ENCODE results near the gene LRRC10. TPM values are rescaled to one million over a fixed set of nuclear protein-coding genes. Genes with fewer than 3 reads are reported as not detected.
A peak's percentile ranks its signal among the peaks of the same experiment; 100 is the strongest.

Gene LRRC10, protein sequence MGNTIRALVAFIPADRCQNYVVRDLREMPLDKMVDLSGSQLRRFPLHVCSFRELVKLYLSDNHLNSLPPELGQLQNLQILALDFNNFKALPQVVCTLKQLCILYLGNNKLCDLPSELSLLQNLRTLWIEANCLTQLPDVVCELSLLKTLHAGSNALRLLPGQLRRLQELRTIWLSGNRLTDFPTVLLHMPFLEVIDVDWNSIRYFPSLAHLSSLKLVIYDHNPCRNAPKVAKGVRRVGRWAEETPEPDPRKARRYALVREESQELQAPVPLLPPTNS
- total RNA-seq: 33.5 and 44.0 TPM in 2 replicates
- polyA plus RNA-seq: 40.8 and 59.6 TPM in 2 replicates

DNA sequence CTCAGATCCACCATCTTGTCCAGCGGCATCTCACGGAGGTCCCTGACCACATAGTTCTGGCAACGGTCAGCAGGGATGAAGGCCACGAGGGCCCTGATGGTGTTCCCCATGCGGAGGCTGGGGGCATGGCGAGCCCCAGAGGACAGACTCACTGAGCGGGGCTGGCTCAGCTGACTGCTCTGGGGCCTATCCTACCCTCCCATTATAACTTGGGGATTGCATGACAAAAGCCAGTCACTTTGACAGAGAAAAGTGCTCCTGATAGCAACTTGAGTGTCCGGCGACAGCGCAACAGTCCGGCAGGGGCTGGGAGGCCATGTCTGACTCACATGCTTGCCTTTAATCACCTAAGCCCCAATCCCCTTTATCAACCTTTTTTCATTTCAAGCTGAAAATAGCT, at the start of gene LRRC10:
Gene LRRC10 (minus strand): TSS at position 179 of the 400 bp plus-strand sequence. CDS start 69 bp downstream, at position 110.
- H3K4me1 ChIP-seq (ENCODE audit: low read depth): peaks cover 62% of the 10 kb centered on the region
- TF ChIP-seq, protein P1, sequence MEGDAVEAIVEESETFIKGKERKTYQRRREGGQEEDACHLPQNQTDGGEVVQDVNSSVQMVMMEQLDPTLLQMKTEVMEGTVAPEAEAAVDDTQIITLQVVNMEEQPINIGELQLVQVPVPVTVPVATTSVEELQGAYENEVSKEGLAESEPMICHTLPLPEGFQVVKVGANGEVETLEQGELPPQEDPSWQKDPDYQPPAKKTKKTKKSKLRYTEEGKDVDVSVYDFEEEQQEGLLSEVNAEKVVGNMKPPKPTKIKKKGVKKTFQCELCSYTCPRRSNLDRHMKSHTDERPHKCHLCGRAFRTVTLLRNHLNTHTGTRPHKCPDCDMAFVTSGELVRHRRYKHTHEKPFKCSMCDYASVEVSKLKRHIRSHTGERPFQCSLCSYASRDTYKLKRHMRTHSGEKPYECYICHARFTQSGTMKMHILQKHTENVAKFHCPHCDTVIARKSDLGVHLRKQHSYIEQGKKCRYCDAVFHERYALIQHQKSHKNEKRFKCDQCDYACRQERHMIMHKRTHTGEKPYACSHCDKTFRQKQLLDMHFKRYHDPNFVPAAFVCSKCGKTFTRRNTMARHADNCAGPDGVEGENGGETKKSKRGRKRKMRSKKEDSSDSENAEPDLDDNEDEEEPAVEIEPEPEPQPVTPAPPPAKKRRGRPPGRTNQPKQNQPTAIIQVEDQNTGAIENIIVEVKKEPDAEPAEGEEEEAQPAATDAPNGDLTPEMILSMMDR (IDR thresholded peaks at IDR 0.05; ENCODE audit: low read depth, low read length): no peak
- peak within 1 kb of the TSS; percentile 23 for H3K4me3 ChIP-seq
- H3K36me3 ChIP-seq: no peaks in the 10 kb centered on the region
- H3K27me3 ChIP-seq: no peaks in the 10 kb centered on the region
- peak within 1 kb of the TSS; percentile 83 for H3K27ac ChIP-seq
- no peaks in the 10 kb centered on the region for H3K9me3 ChIP-seq (ENCODE audit: low read depth)
- DNase-seq (ENCODE audit: low read depth in 1 of 2, low spot score in 1 of 2): peak in 1 of 2 donors; percentile 80

DNA sequence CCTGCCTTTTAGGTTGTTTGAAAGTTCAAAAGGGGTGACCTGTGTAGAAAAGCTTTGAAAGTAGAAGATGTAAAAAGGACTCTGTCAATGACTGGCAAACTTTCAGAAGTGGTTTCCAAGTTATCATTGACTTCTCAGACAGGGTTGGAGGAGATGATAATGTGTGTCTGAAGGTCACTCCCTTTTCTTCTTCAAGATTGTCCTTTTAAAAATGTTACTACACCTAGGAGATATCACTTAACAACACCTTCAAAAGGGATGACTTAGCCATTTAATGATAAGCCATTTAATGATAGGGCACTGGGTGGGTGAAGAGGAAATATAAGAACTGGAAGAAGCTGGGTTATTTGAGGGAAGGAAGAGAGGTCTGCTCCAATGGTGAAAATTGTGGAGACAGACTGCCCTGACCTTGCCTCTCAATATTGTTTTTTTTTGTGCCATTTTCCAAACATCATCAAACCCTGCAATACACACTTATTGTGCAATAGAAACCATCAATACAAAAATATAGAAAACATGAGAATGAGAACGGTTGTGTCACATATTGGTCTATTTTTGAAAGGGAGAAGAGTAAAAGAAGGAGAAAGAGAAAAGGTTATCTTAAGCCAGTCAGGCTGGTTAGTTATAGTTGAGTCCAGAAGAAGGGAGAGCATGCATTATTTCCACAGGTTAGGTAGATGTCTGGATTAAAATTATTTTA, 49.6 kb upstream of the LRRC10 start:
- no peak for DNase-seq (ENCODE audit: low read depth in 1 of 2, low spot score in 1 of 2)
- TF ChIP-seq, protein P1 (IDR thresholded peaks at IDR 0.05; ENCODE audit: low read depth, low read length): no peak

DNA sequence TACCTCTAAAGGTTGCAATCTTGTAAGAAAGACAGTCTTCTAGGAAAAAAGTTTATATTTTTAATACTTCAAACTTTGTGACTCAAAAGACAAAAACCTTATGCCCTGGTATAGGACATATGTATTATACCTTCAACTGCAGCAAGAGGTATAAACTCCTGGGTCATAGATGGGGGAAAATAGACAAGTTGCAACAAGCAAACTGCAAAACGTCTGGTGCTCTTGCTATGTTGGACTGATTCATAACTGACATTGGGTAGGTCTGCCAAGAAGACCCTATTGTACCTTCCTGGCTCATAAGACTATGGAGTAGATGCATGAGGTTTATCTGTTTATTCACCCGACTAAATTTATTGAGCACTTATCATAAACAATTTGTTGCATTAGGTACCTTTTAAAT, 47.5 kb upstream of the LRRC10 start:
- Histone ChIP-seq H3K4me3 (no peak overlapping the region), H3K36me3 (no peaks in the 10 kb centered on the region), H3K27me3 (no peaks in the 10 kb centered on the region), H3K27ac (no peak overlapping the region), H3K9me3 (ENCODE audit: low read depth) (no peaks in the 10 kb centered on the region), H3K4me1 (ENCODE audit: low read depth) (peaks cover 24% of the 10 kb centered on the region)
- TF ChIP-seq, protein P1 (IDR thresholded peaks at IDR 0.05; ENCODE audit: low read depth, low read length): no peak
- DNase-seq (ENCODE audit: low read depth in 1 of 2, low spot score in 1 of 2): no peak

More for the DNA sequence above, 49.6 kb upstream of the LRRC10 start:
- Histone ChIP-seq H3K4me3 (no peak overlapping the region), H3K27ac (no peak overlapping the region), H3K4me1 (ENCODE audit: low read depth) (peaks cover 24% of the 10 kb centered on the region), H3K27me3 (no peaks in the 10 kb centered on the region), H3K36me3 (no peaks in the 10 kb centered on the region), H3K9me3 (ENCODE audit: low read depth) (no peaks in the 10 kb centered on the region)

DNA sequence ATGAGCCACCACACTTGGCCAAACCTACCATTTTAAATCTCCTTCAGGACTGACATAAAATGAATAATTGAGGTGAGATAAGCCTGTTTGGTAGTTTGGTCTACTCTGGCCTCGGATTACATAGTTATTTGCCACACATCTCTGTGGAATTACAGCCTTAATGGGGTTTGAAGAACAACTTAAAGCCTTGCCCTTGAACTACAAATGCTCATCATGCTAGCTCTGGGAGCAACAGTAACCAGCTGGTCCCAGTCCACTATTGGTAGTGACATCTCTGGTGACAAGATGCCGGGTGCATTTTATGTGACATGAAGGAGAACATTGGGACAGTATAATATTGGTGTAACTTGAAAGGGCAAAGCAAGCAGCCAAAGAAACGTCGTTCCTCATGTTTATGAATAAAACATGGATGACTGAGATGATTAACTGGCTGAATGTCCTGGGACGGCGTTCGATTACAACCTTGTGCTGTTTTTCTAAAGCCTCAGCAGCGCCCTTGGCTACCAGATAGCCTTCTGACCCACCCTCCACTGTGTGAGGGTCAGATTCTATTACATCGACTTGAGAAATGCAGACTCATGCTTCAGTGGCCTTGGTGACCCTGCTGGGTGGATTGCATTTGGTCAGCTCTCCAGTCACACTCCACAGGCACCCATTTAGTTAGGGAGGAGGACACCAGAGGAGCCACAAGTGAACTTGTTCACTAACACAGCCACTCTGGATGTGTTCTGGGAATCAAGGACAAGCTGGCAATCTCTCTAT, 46.9 kb upstream of the LRRC10 start:
- TF ChIP-seq, protein P1 (IDR thresholded peaks at IDR 0.05; ENCODE audit: low read depth, low read length): no peak

DNA sequence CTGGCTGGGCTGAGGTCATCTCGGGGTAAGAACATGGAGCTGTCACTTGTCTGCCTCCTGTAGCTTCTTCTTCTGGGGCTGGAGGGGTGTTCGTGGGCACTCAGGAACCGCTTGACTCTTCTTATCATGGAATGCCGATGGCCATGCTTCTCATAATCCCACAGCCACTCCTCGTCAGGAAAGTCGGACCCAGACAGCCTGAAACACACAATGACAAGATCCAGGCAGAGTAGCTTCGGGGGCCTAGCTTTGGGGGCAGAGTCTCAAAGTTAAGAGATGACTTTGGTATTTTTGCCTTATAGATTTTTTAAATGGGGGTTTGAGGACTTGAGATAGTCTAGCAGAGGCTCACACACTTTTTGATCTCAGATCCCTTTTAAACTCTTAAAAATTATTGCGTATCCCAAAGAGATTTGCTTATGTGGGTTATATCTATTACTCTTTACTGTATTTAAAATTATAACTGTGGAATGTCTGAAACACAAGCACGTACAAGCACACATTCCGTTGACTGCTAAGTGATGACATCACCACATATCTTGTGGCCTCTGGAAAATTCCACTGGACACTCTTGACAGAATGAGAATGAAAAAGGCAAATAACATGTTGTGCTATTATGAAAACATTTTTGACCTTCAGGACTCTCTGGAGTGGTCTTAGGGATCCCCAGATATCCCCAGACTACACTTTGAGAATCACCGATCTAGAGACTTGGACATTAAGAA, 45.1 kb upstream of the LRRC10 start:
- H3K4me1 ChIP-seq (ENCODE audit: low read depth): peaks cover 16% of the 10 kb centered on the region
- DNase-seq (ENCODE audit: low read depth in 1 of 2, low spot score in 1 of 2): peak; percentile 47 to 92
- H3K27me3 ChIP-seq: no peaks in the 10 kb centered on the region
- H3K36me3 ChIP-seq: no peaks in the 10 kb centered on the region
- TF ChIP-seq, protein P1 (IDR thresholded peaks at IDR 0.05; ENCODE audit: low read depth, low read length): no peak
- no peak overlapping the region for H3K4me3 ChIP-seq
- peak overlapping the region; percentile 75 for H3K27ac ChIP-seq
- no peaks in the 10 kb centered on the region for H3K9me3 ChIP-seq (ENCODE audit: low read depth)

More for the DNA sequence above, 46.9 kb upstream of the LRRC10 start:
- Histone ChIP-seq H3K27ac (no peak overlapping the region), H3K9me3 (ENCODE audit: low read depth) (no peaks in the 10 kb centered on the region), H3K4me1 (ENCODE audit: low read depth) (peaks cover 24% of the 10 kb centered on the region), H3K4me3 (no peak overlapping the region), H3K27me3 (no peaks in the 10 kb centered on the region), H3K36me3 (no peaks in the 10 kb centered on the region)
- peak in 1 of 2 donors; percentile 18 for DNase-seq (ENCODE audit: low read depth in 1 of 2, low spot score in 1 of 2)
